Panc1 (cell line): ENCODE measurements around the gene ZNF385C. TPM values are rescaled to one million over a fixed set of nuclear protein-coding genes. Genes with fewer than 3 reads are reported as not detected.

Experiments used
- ATAC-seq: fragments of 200-7000 bp; cut with Tn5 transposase; 2 replicates; pipeline ENCODE4 v1.9.1; 2020; ENCODE audit warnings: mild to moderate bottlenecking, moderate library complexity
- BruUV-seq: library from RNA; stranded (reverse); fragments of 400-500 nt; replicated peaks from 2 replicates; lab custom pipeline; 2021; lab: Mats Ljungman, UMichigan
- CTCF ChIA-PET: fragments of 300-600 bp; sonication (Branson Sonifier 250); formaldehyde crosslinking; loops from one replicate; lab custom pipeline; 2022; ENCODE audit warnings: antibody characterized with exemption; lab: Charles Lee
- POLR2A ChIA-PET: fragments of 300-600 bp; sonication (Branson Sonifier 250); formaldehyde crosslinking; loops from one replicate; lab custom pipeline; 2022; ENCODE audit warnings: antibody characterized with exemption; lab: Charles Lee
- DNase-seq: peaks from one replicate; pipeline ENCODE4 v3.0.0-alpha.2; 2010; ENCODE audit warnings: low read depth, low spot score
- H3K27ac ChIP-seq: 2 replicates; pipeline ENCODE4 v1.5.1; 2011; ENCODE audit warnings: mild to moderate bottlenecking, low read length, inconsistent platforms
- H3K27me3 ChIP-seq: fragments of 200-500 bp; sonication (Bioruptor generic); 2 replicates; pipeline ENCODE4 v1.6.0; 2014; ENCODE audit warnings: low read length, inconsistent platforms; ENCODE audit not compliant: control insufficient read depth, insufficient read depth
- H3K36me3 ChIP-seq: fragments of 200-500 bp; sonication (Bioruptor generic); 2 replicates; pipeline ENCODE4 v1.5.1; 2014; ENCODE audit warnings: inconsistent platforms, mild to moderate bottlenecking, low read length, moderate library complexity; ENCODE audit not compliant: control insufficient read depth, insufficient read depth
- H3K4me1 ChIP-seq: 2 replicates; pipeline ENCODE4 v1.5.1; 2011; ENCODE audit warnings: inconsistent platforms, mild to moderate bottlenecking, low read length, moderate library complexity; ENCODE audit not compliant: control insufficient read depth, insufficient read depth
- H3K4me3 ChIP-seq, 2 experiments: 2 replicates each; pipeline ENCODE4 v1.5.1; 2011 to 2012; ENCODE audit warnings: low read depth in 2 of 2, low read length in 2 of 2, mild to moderate bottlenecking in 2 of 2, inconsistent platforms in 1 of 2, moderate library complexity in 1 of 2
- H3K9me3 ChIP-seq: fragments of 200-500 bp; sonication (Bioruptor generic); 2 replicates; pipeline ENCODE4 v1.5.1; 2014; ENCODE audit warnings: low read depth, mild to moderate bottlenecking, inconsistent platforms, low read length, moderate library complexity; ENCODE audit not compliant: control insufficient read depth, insufficient read depth
- CTCF ChIP-seq: fragments of 450-650 bp; IDR thresholded peaks from 2 replicates; pipeline ENCODE4 v1.5.1; 2017; ENCODE audit warnings: mild to moderate bottlenecking
- POLR2AphosphoS5 ChIP-seq: IDR thresholded peaks from 2 replicates; pipeline ENCODE4 v1.6.1; 2012; ENCODE audit warnings: mild to moderate bottlenecking, low read depth, low read length, moderate library complexity
- SIN3A ChIP-seq: IDR thresholded peaks from 2 replicates; pipeline ENCODE4 v1.6.1; 2012; ENCODE audit warnings: low read depth, mild to moderate bottlenecking, low read length, moderate library complexity, borderline replicate concordance; ENCODE audit not compliant: insufficient read depth
- TCF7L2 ChIP-seq: IDR thresholded peaks from 2 replicates; pipeline ENCODE4 v1.6.1; 2011; ENCODE audit warnings: mild to moderate bottlenecking, low read depth, low read length, inconsistent platforms
- in situ Hi-C: cut with HindIII; loops from 2 replicates; pipeline ENCODE4 v1.10.0; 2016; ENCODE audit warnings: low sequenced_read_pairs, low pct_unique_long_range_greater_than_20kb
- intact Hi-C: fragments of 100-400 bp; cut with micrococcal nuclease; formaldehyde crosslinking; loops from one replicate; pipeline ENCODE4 v1.10.0; 2022; ENCODE audit not compliant: unreplicated experiment
- total RNA-seq: library from RNA; stranded (reverse); gene quantifications from one replicate; pipeline ENCODE4 v1.2.1, GENCODE V29; 2021; ENCODE audit not compliant: unreplicated experiment
- TF ChIP-seq, protein P1 (sequence below), 2 experiments: IDR thresholded peaks; 2 replicates each; pipeline ENCODE4 v1.6.1; 2011 to 2012; ENCODE audit warnings: low read depth in 2 of 2, control low read depth in 1 of 2, low read length in 1 of 2, mild to moderate bottlenecking in 1 of 2, moderate library complexity in 1 of 2; ENCODE audit not compliant: insufficient read depth in 1 of 2

ZNF385C gene
- total RNA-seq, 1 experiment from 2014 or later: 0.21 TPM

DNA sequence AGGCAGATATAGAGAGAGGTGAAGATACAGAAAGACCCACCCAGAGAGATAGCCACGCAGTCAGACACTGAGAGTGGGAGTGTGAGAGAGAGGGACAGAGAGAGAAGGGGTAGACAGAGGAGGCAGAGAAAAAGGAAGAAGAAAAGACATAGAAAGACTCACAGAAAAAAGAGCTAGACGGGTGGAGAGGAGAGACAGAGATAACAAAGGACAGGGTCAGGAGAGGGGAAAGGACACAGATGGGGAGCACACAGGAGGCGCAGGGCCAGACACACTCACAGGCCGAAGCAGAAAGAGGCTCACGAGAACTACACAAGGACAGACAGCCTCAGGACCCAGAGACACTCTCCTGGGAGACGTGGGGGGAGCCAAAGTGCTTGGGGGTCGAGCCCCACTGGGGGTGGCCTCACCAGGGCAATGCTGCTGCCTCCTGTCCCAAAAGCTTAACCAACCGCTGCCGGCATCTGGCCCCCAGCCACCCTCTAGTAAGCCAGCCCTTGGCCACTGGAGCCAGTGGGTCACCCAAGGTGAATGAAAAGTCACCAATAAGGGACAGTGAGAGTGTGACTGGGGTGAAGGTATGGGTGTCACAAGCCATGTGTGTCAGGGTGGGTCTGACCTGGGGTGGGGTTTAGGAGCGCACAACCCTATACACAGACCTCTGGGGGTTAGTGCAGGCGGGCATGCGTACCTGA is 3.8 kb downstream of the ZNF385C start:
- intact Hi-C loops: no loop called here

DNA sequence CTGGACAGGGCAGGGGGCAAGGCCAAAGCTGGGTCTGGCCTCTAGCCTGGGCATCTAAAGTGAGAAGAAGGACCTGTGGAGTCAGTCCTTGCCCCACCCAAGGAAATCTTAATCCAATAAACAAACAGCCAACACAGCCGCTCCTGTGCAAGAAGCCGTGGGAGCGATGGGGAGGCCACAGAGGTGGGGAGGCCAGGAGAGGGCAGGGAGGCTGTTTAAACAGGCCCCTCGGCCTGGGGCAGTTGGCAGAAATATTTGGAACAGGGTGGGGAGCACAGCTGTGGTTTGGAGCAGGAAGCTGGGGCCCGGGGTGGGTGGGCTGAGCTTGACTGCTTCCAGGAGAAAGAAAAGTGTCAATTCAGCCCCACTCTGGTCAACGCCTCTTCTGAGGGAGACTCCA is 5.3 kb downstream of the ZNF385C start:
- in situ Hi-C loops (no loop called here), intact Hi-C loops (no loop called here)
- Histone ChIP-seq H3K27me3 (no peaks in the 10 kb centered on the region), H3K4me1 (no peaks in the 10 kb centered on the region), H3K4me3 (no peak overlapping the region), H3K27ac (no peak overlapping the region), H3K36me3 (no peaks in the 10 kb centered on the region), H3K9me3 (no peaks in the 10 kb centered on the region)
- DNase-seq: no peak
- ATAC-seq: no peak
- TF ChIP-seq SIN3A: no peak
- no peak for TF ChIP-seq TCF7L2
- no peak for TF ChIP-seq CTCF
- TF ChIP-seq POLR2AphosphoS5: no peak
- TF ChIP-seq, protein P1, sequence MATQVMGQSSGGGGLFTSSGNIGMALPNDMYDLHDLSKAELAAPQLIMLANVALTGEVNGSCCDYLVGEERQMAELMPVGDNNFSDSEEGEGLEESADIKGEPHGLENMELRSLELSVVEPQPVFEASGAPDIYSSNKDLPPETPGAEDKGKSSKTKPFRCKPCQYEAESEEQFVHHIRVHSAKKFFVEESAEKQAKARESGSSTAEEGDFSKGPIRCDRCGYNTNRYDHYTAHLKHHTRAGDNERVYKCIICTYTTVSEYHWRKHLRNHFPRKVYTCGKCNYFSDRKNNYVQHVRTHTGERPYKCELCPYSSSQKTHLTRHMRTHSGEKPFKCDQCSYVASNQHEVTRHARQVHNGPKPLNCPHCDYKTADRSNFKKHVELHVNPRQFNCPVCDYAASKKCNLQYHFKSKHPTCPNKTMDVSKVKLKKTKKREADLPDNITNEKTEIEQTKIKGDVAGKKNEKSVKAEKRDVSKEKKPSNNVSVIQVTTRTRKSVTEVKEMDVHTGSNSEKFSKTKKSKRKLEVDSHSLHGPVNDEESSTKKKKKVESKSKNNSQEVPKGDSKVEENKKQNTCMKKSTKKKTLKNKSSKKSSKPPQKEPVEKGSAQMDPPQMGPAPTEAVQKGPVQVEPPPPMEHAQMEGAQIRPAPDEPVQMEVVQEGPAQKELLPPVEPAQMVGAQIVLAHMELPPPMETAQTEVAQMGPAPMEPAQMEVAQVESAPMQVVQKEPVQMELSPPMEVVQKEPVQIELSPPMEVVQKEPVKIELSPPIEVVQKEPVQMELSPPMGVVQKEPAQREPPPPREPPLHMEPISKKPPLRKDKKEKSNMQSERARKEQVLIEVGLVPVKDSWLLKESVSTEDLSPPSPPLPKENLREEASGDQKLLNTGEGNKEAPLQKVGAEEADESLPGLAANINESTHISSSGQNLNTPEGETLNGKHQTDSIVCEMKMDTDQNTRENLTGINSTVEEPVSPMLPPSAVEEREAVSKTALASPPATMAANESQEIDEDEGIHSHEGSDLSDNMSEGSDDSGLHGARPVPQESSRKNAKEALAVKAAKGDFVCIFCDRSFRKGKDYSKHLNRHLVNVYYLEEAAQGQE (IDR thresholded peaks at IDR 0.05; ENCODE audit: insufficient read depth in 1 of 2, low read depth in 2 of 2, low read length in 1 of 2): no peak
- POLR2A ChIA-PET: no interaction called here
- no TSS peak for BruUV-seq
- CTCF ChIA-PET: no interaction called here

More for the DNA sequence above, 3.8 kb downstream of the ZNF385C start:
- no peak overlapping the region for H3K4me3 ChIP-seq
- no TSS peak for BruUV-seq
- H3K27me3 ChIP-seq: no peaks in the 10 kb centered on the region
- H3K4me1 ChIP-seq: no peaks in the 10 kb centered on the region
- H3K27ac ChIP-seq: no peak overlapping the region
- DNase-seq (no peak), ATAC-seq (no peak)
- ChIA-PET CTCF (no interaction called here), POLR2A (interaction anchor here (0.6 kb wide), 1 partner anchor 46 kb away, joined by 6 read pairs; no protein-coding TSS in a partner anchor)
- in situ Hi-C loops: no loop called here
- no peaks in the 10 kb centered on the region for H3K36me3 ChIP-seq
- no peaks in the 10 kb centered on the region for H3K9me3 ChIP-seq
- TF ChIP-seq, protein P1 (IDR thresholded peaks at IDR 0.05; ENCODE audit: insufficient read depth in 1 of 2, low read depth in 2 of 2, low read length in 1 of 2): no peak
- TF ChIP-seq TCF7L2 (no peak), CTCF (no peak), POLR2AphosphoS5 (no peak), SIN3A (no peak)
